DMS153 treated with DMSO at 0.1 percent for 48 hours (cell line): Measurements from ENCODE around the gene RHEX.

Experiments
- DNase-seq: peaks from one replicate; lab custom pipeline; 2025; ENCODE audit not compliant: unreplicated experiment; lab: John Stamatoyannopoulos, UW

RHEX gene

GRCh38 chr1:206115791-206116190 lies 62.8 kb downstream of the RHEX start:
- no peak for DNase-seq

- DNase-seq, result no peak
Observed at GRCh38 chr1:206116191-206116872, 63.4 kb downstream of the RHEX start.

- no peak for DNase-seq
Observed at GRCh38 chr1:206116873-206117150, 63.8 kb downstream of the RHEX start.

GRCh38 chr1:206117151-206117948 lies 64.4 kb downstream of the RHEX start, which contains the start of gene AVPR1B:
Gene AVPR1B (minus strand): TSS chr1:206117388. CDS start chr1:206116890, 498 bp downstream.
- peak; percentile 86 for DNase-seq

- no peak for DNase-seq
Observed at GRCh38 chr1:206120406-206120805, 67.4 kb downstream of the RHEX start.

GRCh38 chr1:206121269-206121668 lies 68.3 kb downstream of the RHEX start:
- DNase-seq, result no peak

GRCh38 chr1:206122686-206123085 lies 69.7 kb downstream of the RHEX start:
- DNase-seq, result no peak

- no peak for DNase-seq
Observed at GRCh38 chr1:206125346-206125745, 72.4 kb downstream of the RHEX start.

- no peak for DNase-seq
Observed at GRCh38 chr1:206127336-206127735, 74.4 kb downstream of the RHEX start.

- DNase-seq, result no peak
Observed at GRCh38 chr1:206128196-206128595, 75.2 kb downstream of the RHEX start.

GRCh38 chr1:206131037-206131436 lies 78.1 kb downstream of the RHEX start:
- DNase-seq, result no peak

- DNase-seq, result no peak
Observed at GRCh38 chr1:206133751-206134415, 80.9 kb downstream of the RHEX start.

- no peak for DNase-seq
Observed at GRCh38 chr1:206135248-206135647, 82.3 kb downstream of the RHEX start.

GRCh38 chr1:206136241-206136640 lies 83.3 kb downstream of the RHEX start:
- no peak for DNase-seq

GRCh38 chr1:206142011-206142410 lies 89.0 kb downstream of the RHEX start:
- DNase-seq, result peak; percentile 31

GRCh38 chr1:206142770-206143169 lies 89.8 kb downstream of the RHEX start:
- no peak for DNase-seq

GRCh38 chr1:206143537-206144172 lies 90.7 kb downstream of the RHEX start:
- DNase-seq, result no peak

GRCh38 chr1:206144605-206145004 lies 91.6 kb downstream of the RHEX start:
- peak; percentile 67 for DNase-seq

GRCh38 chr1:206145771-206146290 lies 92.9 kb downstream of the RHEX start:
- DNase-seq, result no peak
